ENCODE data around the gene TOMT.

- TF ChIP-seq, protein P1, sequence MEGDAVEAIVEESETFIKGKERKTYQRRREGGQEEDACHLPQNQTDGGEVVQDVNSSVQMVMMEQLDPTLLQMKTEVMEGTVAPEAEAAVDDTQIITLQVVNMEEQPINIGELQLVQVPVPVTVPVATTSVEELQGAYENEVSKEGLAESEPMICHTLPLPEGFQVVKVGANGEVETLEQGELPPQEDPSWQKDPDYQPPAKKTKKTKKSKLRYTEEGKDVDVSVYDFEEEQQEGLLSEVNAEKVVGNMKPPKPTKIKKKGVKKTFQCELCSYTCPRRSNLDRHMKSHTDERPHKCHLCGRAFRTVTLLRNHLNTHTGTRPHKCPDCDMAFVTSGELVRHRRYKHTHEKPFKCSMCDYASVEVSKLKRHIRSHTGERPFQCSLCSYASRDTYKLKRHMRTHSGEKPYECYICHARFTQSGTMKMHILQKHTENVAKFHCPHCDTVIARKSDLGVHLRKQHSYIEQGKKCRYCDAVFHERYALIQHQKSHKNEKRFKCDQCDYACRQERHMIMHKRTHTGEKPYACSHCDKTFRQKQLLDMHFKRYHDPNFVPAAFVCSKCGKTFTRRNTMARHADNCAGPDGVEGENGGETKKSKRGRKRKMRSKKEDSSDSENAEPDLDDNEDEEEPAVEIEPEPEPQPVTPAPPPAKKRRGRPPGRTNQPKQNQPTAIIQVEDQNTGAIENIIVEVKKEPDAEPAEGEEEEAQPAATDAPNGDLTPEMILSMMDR (IDR thresholded peaks at IDR 0.05) = no peak
- TF ChIP-seq POLR2A (IDR thresholded peaks at IDR 0.05) = no peak
Observed at GRCh38 chr11:72102631-72102945, 3.1 kb upstream of the TOMT start.

Measured in heart left ventricle (tissue), 13 donors.